HCEC 1CT (cell line): ENCODE data around the gene ATRNL1.

Experiments used
- DNase-seq: peaks from one replicate; pipeline ENCODE4 v3.0.0-alpha.2; 2017

Gene ATRNL1

GRCh38 chr10:115854740-115855435 is 761.7 kb downstream of the ATRNL1 start:
- peak; percentile 46 for DNase-seq

GRCh38 chr10:115856580-115856979 is 763.4 kb downstream of the ATRNL1 start:
- no peak for DNase-seq

GRCh38 chr10:115857856-115858255 is 764.7 kb downstream of the ATRNL1 start:
- peak; percentile 57 for DNase-seq

- no peak for DNase-seq
Observed at GRCh38 chr10:115860182-115861107, 767.3 kb downstream of the ATRNL1 start.

GRCh38 chr10:115861455-115861854 is 768.3 kb downstream of the ATRNL1 start:
- DNase-seq: peak; percentile 37

- DNase-seq: peak; percentile 71
Observed at GRCh38 chr10:115861864-115862263, 768.7 kb downstream of the ATRNL1 start.

GRCh38 chr10:115866174-115866573 is 773.0 kb downstream of the ATRNL1 start:
- no peak for DNase-seq

- no peak for DNase-seq
Observed at GRCh38 chr10:115866691-115867090, 773.5 kb downstream of the ATRNL1 start.

GRCh38 chr10:115867305-115867704 is 774.1 kb downstream of the ATRNL1 start:
- no peak for DNase-seq

- no peak for DNase-seq
Observed at GRCh38 chr10:115871855-115872254, 778.7 kb downstream of the ATRNL1 start.

GRCh38 chr10:115875172-115875571 is 782.0 kb downstream of the ATRNL1 start:
- no peak for DNase-seq

- no peak for DNase-seq
Observed at GRCh38 chr10:115879372-115880089, 786.4 kb downstream of the ATRNL1 start.

GRCh38 chr10:115882021-115882420 is 788.9 kb downstream of the ATRNL1 start:
- no peak for DNase-seq

GRCh38 chr10:115883372-115883771 is 790.2 kb downstream of the ATRNL1 start:
- DNase-seq: no peak

- DNase-seq: no peak
Observed at GRCh38 chr10:115884331-115884730, 791.2 kb downstream of the ATRNL1 start.

- DNase-seq: no peak
Observed at GRCh38 chr10:115895166-115895565, 802.0 kb downstream of the ATRNL1 start.

GRCh38 chr10:115898242-115898641 is 805.1 kb downstream of the ATRNL1 start:
- DNase-seq: no peak

- DNase-seq: no peak
Observed at GRCh38 chr10:115902596-115902995, 809.4 kb downstream of the ATRNL1 start.

GRCh38 chr10:115903207-115903606 is 810.0 kb downstream of the ATRNL1 start:
- DNase-seq: no peak

GRCh38 chr10:115903845-115904244 is 810.7 kb downstream of the ATRNL1 start:
- DNase-seq: no peak

GRCh38 chr10:115909037-115909436 is 815.9 kb downstream of the ATRNL1 start:
- no peak for DNase-seq

- DNase-seq: no peak
Observed at GRCh38 chr10:115909962-115910731, 817.0 kb downstream of the ATRNL1 start.

- no peak for DNase-seq
Observed at GRCh38 chr10:115914475-115914874, 821.3 kb downstream of the ATRNL1 start.
